Smooth muscle cell of the brain vasculature (primary cell): ENCODE results near the gene NAA35.
"Not testable (repeated sequence)": the region's sequence is repeated elsewhere in the genome, so short reads cannot be mapped to it uniquely, and the experiment has no call there.

ENCODE experiments used
- DNase-seq: peaks from one replicate; pipeline ENCODE4 v3.0.0-alpha.2; 2012; ENCODE audit warnings: low read depth, low spot score

NAA35 gene

GRCh38 chr9:85940832-85941621, at the start of gene NAA35:
Gene NAA35, plus strand, starts transcription at chr9:85941146. Its CDS starts 1,014 bp downstream, at chr9:85942160.
- peak; percentile 90 for DNase-seq

GRCh38 chr9:85892401-85892800, 48.5 kb upstream of the NAA35 start:
- no peak for DNase-seq

- DNase-seq, result no peak
These were observed 45.3 kb upstream of the NAA35 start for GRCh38 chr9:85895685-85896084.

- DNase-seq, result no peak
These were observed 43.1 kb upstream of the NAA35 start for GRCh38 chr9:85897848-85898247.

GRCh38 chr9:85898332-85898731, 42.6 kb upstream of the NAA35 start:
- no peak for DNase-seq

- no peak for DNase-seq
These were observed 41.6 kb upstream of the NAA35 start for GRCh38 chr9:85899388-85899787.

- DNase-seq, result peak; percentile 9
These were observed 40.3 kb upstream of the NAA35 start for GRCh38 chr9:85900504-85901201.

GRCh38 chr9:85904975-85905374, 36.0 kb upstream of the NAA35 start:
- DNase-seq, result no peak

GRCh38 chr9:85905957-85906356, 35.0 kb upstream of the NAA35 start:
- no peak for DNase-seq

- DNase-seq, result no peak
These were observed 31.6 kb upstream of the NAA35 start for GRCh38 chr9:85909390-85909789.

GRCh38 chr9:85914108-85914507, 26.8 kb upstream of the NAA35 start:
- no peak for DNase-seq

GRCh38 chr9:85917756-85918155, 23.2 kb upstream of the NAA35 start:
- DNase-seq, result no peak

- no peak for DNase-seq
These were observed 15.5 kb upstream of the NAA35 start for GRCh38 chr9:85925493-85925892.

- DNase-seq, result no peak
These were observed 13.9 kb upstream of the NAA35 start for GRCh38 chr9:85927076-85927475.

GRCh38 chr9:85931495-85931894, 9.5 kb upstream of the NAA35 start:
- no peak for DNase-seq

- DNase-seq, result not testable (repeated sequence)
These were observed 5.0 kb upstream of the NAA35 start for GRCh38 chr9:85935950-85936349.

- no peak for DNase-seq
These were observed 593 bp upstream of the NAA35 start for GRCh38 chr9:85940275-85940831.

- DNase-seq, result no peak
These were observed 635 bp downstream of the NAA35 start for GRCh38 chr9:85941622-85941940.

- DNase-seq, result no peak
These were observed 1.3 kb downstream of the NAA35 start for GRCh38 chr9:85941966-85942912.

GRCh38 chr9:85942913-85943709, 2.2 kb downstream of the NAA35 start:
- DNase-seq, result no peak
